ENCODE results near the gene CCDC93.

The CCDC93 gene

DNA sequence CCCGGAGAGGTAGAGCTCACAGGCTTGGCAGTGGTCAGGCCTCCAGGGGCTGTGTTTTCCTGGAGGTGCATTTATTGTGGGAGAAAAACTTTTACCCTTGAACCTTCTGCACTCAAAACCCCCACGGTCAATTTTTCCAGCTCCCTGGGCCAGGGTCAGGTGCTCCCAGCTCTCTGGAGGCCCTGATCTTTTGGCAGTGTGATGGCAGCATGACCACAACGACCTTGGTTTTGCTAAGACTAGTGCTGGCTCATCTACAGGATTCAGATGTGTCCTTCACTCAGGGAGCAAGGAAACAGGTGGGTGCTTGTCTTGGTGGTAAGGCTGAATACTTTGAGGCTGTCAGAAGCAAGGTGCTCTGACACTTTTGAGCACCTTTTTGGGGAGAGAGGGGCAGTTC, 92.3 kb downstream of the CCDC93 start:
- Mint-ChIP-seq H3K4me3 (no peak overlapping the region), H3K27ac (no peak overlapping the region), H3K36me3 (ENCODE audit: low read depth) (peaks cover 67% of the 10 kb centered on the region), H3K27me3 (ENCODE audit: low read depth, poor library complexity) (no peaks in the 10 kb centered on the region), H3K4me1 (no peaks in the 10 kb centered on the region), H3K9me3 (peaks cover 23% of the 10 kb centered on the region)
- TF ChIP-seq, protein P1, sequence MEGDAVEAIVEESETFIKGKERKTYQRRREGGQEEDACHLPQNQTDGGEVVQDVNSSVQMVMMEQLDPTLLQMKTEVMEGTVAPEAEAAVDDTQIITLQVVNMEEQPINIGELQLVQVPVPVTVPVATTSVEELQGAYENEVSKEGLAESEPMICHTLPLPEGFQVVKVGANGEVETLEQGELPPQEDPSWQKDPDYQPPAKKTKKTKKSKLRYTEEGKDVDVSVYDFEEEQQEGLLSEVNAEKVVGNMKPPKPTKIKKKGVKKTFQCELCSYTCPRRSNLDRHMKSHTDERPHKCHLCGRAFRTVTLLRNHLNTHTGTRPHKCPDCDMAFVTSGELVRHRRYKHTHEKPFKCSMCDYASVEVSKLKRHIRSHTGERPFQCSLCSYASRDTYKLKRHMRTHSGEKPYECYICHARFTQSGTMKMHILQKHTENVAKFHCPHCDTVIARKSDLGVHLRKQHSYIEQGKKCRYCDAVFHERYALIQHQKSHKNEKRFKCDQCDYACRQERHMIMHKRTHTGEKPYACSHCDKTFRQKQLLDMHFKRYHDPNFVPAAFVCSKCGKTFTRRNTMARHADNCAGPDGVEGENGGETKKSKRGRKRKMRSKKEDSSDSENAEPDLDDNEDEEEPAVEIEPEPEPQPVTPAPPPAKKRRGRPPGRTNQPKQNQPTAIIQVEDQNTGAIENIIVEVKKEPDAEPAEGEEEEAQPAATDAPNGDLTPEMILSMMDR (IDR thresholded peaks at IDR 0.05), result no peak
- DNase-seq, result no peak

DNA sequence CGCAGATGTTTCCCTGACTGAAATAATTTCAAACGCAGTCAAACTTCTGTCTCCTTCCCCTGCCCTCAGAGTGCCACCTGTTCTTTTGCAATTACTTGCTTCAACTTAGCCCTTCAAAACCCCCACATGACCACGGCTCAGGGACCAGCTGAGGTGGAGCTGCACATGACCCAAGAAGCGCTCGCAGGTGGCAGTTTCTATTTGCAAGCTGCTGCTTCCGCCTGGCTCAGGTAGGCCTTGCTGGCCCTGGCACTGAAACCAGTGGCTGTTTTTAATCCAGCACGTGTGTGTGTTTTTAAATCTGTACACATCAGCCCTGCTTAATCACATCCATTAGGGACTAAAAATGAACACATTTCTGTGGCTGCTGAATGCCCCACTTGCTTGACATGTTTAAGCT, 95.3 kb downstream of the CCDC93 start:
- no peak for DNase-seq
- no peak overlapping the region for H3K27ac Mint-ChIP-seq
- peaks cover 38% of the 10 kb centered on the region for H3K36me3 Mint-ChIP-seq (ENCODE audit: low read depth)
- no peaks in the 10 kb centered on the region for H3K4me1 Mint-ChIP-seq
- TF ChIP-seq, protein P1 (IDR thresholded peaks at IDR 0.05), result no peak
- peaks cover 10% of the 10 kb centered on the region for H3K9me3 Mint-ChIP-seq
- no peaks in the 10 kb centered on the region for H3K27me3 Mint-ChIP-seq (ENCODE audit: low read depth, poor library complexity)
- H3K4me3 Mint-ChIP-seq, result no peak overlapping the region

DNA sequence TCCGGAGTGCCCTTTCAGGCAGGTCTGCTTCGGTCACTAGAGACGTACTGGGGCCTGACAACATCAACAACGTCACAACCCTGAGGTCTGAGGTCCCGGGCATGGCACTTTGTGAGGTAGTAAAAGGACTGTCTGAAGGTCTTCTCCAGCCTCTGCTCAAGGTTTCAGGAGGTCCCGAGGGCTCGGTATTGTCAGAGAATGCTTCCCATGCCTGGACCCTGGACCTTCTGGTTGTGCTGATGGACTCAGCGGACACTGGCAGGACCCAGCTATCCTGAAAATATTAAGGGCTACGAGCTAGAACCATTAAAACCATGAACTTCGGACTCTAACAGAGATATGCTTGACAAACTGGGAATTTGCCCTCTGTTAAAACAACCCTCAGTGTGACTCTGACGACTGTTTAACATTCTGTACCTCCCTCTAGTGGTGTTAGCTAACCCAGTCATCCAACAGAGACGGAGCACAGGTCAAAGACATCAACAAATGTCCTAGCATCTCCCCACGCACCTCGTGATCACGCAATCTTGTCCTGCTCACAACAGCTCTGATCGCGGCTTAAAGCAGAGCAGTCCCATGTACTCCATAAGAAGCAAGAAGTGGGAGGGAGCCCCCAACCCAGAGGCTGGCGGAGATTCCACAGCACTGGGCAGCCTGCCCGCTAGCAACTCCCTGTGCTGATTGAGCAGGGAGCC, 96.5 kb downstream of the CCDC93 start:
- peaks cover 7% of the 10 kb centered on the region for H3K9me3 Mint-ChIP-seq
- H3K27ac Mint-ChIP-seq, result no peak overlapping the region
- H3K4me1 Mint-ChIP-seq, result no peaks in the 10 kb centered on the region
- no peak overlapping the region for H3K4me3 Mint-ChIP-seq
- DNase-seq, result no peak
- TF ChIP-seq, protein P1 (IDR thresholded peaks at IDR 0.05), result peak; percentile 19
- no peaks in the 10 kb centered on the region for H3K27me3 Mint-ChIP-seq (ENCODE audit: low read depth, poor library complexity)
- H3K36me3 Mint-ChIP-seq (ENCODE audit: low read depth), result peaks cover 26% of the 10 kb centered on the region

DNA sequence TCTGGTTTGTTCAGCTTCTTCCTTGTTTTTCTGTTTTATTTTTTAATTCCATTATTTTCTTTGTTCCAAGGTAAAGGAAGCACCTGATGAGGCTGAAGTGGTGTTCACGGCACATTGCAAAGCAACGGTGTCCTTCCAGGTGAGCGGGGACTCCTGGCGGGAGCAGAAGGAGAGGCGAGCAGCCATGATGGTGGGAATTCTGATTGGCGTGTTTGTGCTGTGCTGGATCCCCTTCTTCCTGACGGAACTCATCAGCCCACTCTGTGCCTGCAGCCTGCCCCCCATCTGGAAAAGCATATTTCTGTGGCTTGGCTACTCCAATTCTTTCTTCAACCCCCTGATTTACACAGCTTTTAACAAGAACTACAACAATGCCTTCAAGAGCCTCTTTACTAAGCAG, 110.9 kb downstream of the CCDC93 start:
- no peaks in the 10 kb centered on the region for H3K4me1 Mint-ChIP-seq
- peaks cover 27% of the 10 kb centered on the region for H3K9me3 Mint-ChIP-seq
- no peak for DNase-seq
- no peak overlapping the region for H3K4me3 Mint-ChIP-seq
- no peak overlapping the region for H3K27ac Mint-ChIP-seq
- no peaks in the 10 kb centered on the region for H3K36me3 Mint-ChIP-seq (ENCODE audit: low read depth)
- H3K27me3 Mint-ChIP-seq (ENCODE audit: low read depth, poor library complexity), result no peaks in the 10 kb centered on the region
- TF ChIP-seq, protein P1 (IDR thresholded peaks at IDR 0.05), result no peak

DNA sequence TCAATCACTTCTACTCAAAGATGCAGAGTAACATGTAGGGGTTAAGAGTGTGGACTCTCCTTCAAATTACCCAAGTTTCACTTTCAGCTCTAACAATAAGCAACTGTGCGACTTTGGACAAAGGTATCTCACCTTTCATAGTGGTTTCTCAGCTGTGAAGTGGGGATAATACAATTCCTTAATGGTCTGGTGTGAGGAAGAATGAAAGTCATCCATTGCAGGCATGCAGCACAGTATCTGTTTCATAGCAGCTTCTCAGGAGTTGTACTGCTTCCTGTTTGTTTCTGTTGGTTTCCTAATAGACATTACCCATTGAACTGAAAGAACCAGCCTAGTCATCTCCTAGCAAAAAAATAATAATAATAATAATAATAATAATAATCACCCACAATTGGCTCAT, 125.0 kb downstream of the CCDC93 start:
- no peaks in the 10 kb centered on the region for H3K36me3 Mint-ChIP-seq (ENCODE audit: low read depth)
- peaks cover 26% of the 10 kb centered on the region for H3K27me3 Mint-ChIP-seq (ENCODE audit: low read depth, poor library complexity)
- H3K4me3 Mint-ChIP-seq, result no peak overlapping the region
- no peak overlapping the region for H3K27ac Mint-ChIP-seq
- no peaks in the 10 kb centered on the region for H3K4me1 Mint-ChIP-seq
- DNase-seq, result no peak
- H3K9me3 Mint-ChIP-seq, result peaks cover 4% of the 10 kb centered on the region
- TF ChIP-seq, protein P1 (IDR thresholded peaks at IDR 0.05), result no peak

DNA sequence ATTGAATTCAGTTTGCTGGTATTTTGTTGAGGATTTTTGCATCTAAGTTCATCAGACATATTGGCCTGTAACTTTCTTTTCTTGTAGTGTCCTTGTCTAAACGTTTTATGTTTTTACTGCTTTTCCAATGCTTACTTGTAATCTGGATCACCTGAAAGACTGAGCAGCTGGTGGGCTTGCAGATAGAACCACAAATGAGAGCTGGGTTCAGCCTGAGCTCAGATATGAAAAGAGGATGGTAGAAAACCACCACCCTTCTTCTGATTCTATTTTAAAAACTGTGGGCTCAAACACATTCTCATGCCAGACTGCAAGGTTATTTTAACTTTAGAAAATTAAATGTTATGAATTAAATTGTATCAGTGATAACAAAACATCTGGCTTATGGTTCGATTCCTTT, 128.6 kb downstream of the CCDC93 start:
- TF ChIP-seq, protein P1 (IDR thresholded peaks at IDR 0.05), result no peak
- Mint-ChIP-seq H3K36me3 (ENCODE audit: low read depth) (no peaks in the 10 kb centered on the region), H3K9me3 (peaks cover 6% of the 10 kb centered on the region), H3K27ac (no peak overlapping the region), H3K4me1 (no peaks in the 10 kb centered on the region), H3K4me3 (no peak overlapping the region), H3K27me3 (ENCODE audit: low read depth, poor library complexity) (peaks cover 13% of the 10 kb centered on the region)
- no peak for DNase-seq

Data from nephron progenitor cell (in vitro differentiated cells).